GM23338 (cell line): ENCODE measurements around the gene ABCC9. TPM values are rescaled to one million over a fixed set of nuclear protein-coding genes. Genes with fewer than 3 reads are reported as not detected.

Experiments used
- ATAC-seq: fragments of 200-7000 bp; cut with Tn5 transposase; 3 replicates; pipeline ENCODE4 v1.9.1; 2020
- DNase-seq: peaks from one replicate; pipeline ENCODE4 v3.0.0-alpha.2; 2015; ENCODE audit warnings: low spot score
- H2AFZ ChIP-seq: fragments of 200-600 bp; sonication (generic); 2 replicates; pipeline ENCODE4 v1.8.0; 2016; ENCODE audit warnings: antibody characterized with exemption, mild to moderate bottlenecking, moderate library complexity
- H3F3A ChIP-seq: fragments of 200-600 bp; sonication (generic); replicated peaks from 2 replicates; pipeline ENCODE4 v1.8.0; 2017; ENCODE audit warnings: antibody characterized with exemption, mixed run types, low read depth
- H3K27ac ChIP-seq: fragments of 200-600 bp; sonication (generic); 2 replicates; pipeline ENCODE4 v1.6.1; 2016; ENCODE audit warnings: low read depth
- H3K27me3 ChIP-seq: fragments of 200-600 bp; sonication (generic); 2 replicates; pipeline ENCODE4 v1.8.0; 2016; ENCODE audit warnings: mild to moderate bottlenecking, mixed run types, moderate library complexity; ENCODE audit not compliant: insufficient read depth
- H3K36me3 ChIP-seq: fragments of 200-600 bp; sonication (generic); 2 replicates; pipeline ENCODE4 v1.8.0; 2016; ENCODE audit warnings: mild to moderate bottlenecking; ENCODE audit not compliant: insufficient read depth
- H3K4me1 ChIP-seq: fragments of 200-600 bp; sonication (generic); 2 replicates; pipeline ENCODE4 v1.8.0; 2016; ENCODE audit warnings: mild to moderate bottlenecking, moderate library complexity; ENCODE audit not compliant: insufficient read depth
- H3K4me2 ChIP-seq: fragments of 200-600 bp; sonication (generic); 2 replicates; pipeline ENCODE4 v1.7.1; 2017; ENCODE audit warnings: mixed run types
- H3K4me3 ChIP-seq: fragments of 200-600 bp; sonication (generic); 2 replicates; pipeline ENCODE4 v1.6.1; 2016; ENCODE audit warnings: mixed run types
- H3K79me2 ChIP-seq: fragments of 200-600 bp; sonication (generic); replicated peaks from 2 replicates; pipeline ENCODE4 v1.8.0; 2017; ENCODE audit warnings: mild to moderate bottlenecking; ENCODE audit not compliant: insufficient read depth
- H3K9me2 ChIP-seq: fragments of 200-600 bp; sonication (generic); 2 replicates; pipeline ENCODE4 v1.8.0; 2017; ENCODE audit not compliant: insufficient read depth
- H4K20me1 ChIP-seq: fragments of 200-600 bp; sonication (generic); replicated peaks from 2 replicates; pipeline ENCODE4 v1.8.0; 2017; ENCODE audit warnings: mild to moderate bottlenecking; ENCODE audit not compliant: insufficient read depth
- H3K27ac Mint-ChIP-seq: 2 replicates; pipeline ENCODE4 v1.8.0; 2020; ENCODE audit warnings: inconsistent platforms, mild to moderate bottlenecking, moderate library complexity, mixed read lengths
- H3K27me3 Mint-ChIP-seq: 3 replicates; pipeline ENCODE4 v1.8.0; 2022; ENCODE audit warnings: low read depth, mild to moderate bottlenecking, moderate library complexity, mixed read lengths, inconsistent platforms; ENCODE audit not compliant: insufficient read depth, poor library complexity
- H3K36me3 Mint-ChIP-seq: 3 replicates; pipeline ENCODE4 v1.8.0; 2021; ENCODE audit warnings: low read depth, mild to moderate bottlenecking, inconsistent platforms, moderate library complexity, mixed read lengths
- H3K4me1 Mint-ChIP-seq: 3 replicates; pipeline ENCODE4 v1.8.0; 2020; ENCODE audit warnings: mild to moderate bottlenecking, inconsistent platforms, mixed read lengths
- H3K4me3 Mint-ChIP-seq: 3 replicates; pipeline ENCODE4 v1.8.0; 2021; ENCODE audit warnings: moderate library complexity, mild to moderate bottlenecking, inconsistent platforms, mixed read lengths
- H3K9me3 Mint-ChIP-seq: 3 replicates; pipeline ENCODE4 v1.8.0; 2020; ENCODE audit warnings: moderate library complexity, mild to moderate bottlenecking, inconsistent platforms, mixed read lengths
- CREB1 ChIP-seq: fragments of 250-450 bp; sonication (Bioruptor Pico); IDR thresholded peaks from 2 replicates; pipeline ENCODE4 v1.5.0; 2020; ENCODE audit warnings: low read depth, mild to moderate bottlenecking, moderate library complexity
- CTCF ChIP-seq, 2 experiments: fragments of 200-600 bp in 1 of 2; sonication (generic) in 1 of 2; conservative IDR thresholded peaks; 2 replicates each; pipeline versions ENCODE4 v1.5.1 to v1.6.1; 2016 to 2017; ENCODE audit warnings: antibody characterized with exemption in 2 of 2, low read depth in 2 of 2, mild to moderate bottlenecking in 2 of 2, moderate library complexity in 1 of 2
- ETS1 ChIP-seq: IDR thresholded peaks from 2 replicates; pipeline ENCODE4 v1.6.1; 2016; ENCODE audit warnings: antibody characterized with exemption
- EZH2 ChIP-seq: fragments of 200-600 bp; sonication (generic); IDR thresholded peaks from one replicate; pipeline ENCODE4 v1.8.0; 2017; ENCODE audit warnings: antibody characterized with exemption, mild to moderate bottlenecking, low read depth; ENCODE audit not compliant: unreplicated experiment
- EZH2phosphoT487 ChIP-seq: fragments of 200-600 bp; sonication (generic); IDR thresholded peaks from one replicate; pipeline ENCODE4 v1.8.1; 2018; ENCODE audit warnings: antibody characterized with exemption; ENCODE audit not compliant: unreplicated experiment
- JUNB ChIP-seq: IDR thresholded peaks from one replicate; pipeline ENCODE4 v1.6.1; 2016; ENCODE audit warnings: antibody characterized with exemption; ENCODE audit not compliant: unreplicated experiment
- NANOG ChIP-seq: IDR thresholded peaks from 2 replicates; pipeline ENCODE4 v1.6.1; 2016; ENCODE audit warnings: antibody characterized with exemption, borderline replicate concordance
- POLR2AphosphoS5 ChIP-seq: IDR thresholded peaks from 2 replicates; pipeline ENCODE4 v1.6.1; 2016; ENCODE audit warnings: antibody characterized with exemption, low read depth
- REST ChIP-seq: IDR thresholded peaks from one replicate; pipeline ENCODE4 v1.6.1; 2018; ENCODE audit warnings: antibody characterized with exemption; ENCODE audit not compliant: unreplicated experiment
- STAT1 ChIP-seq: IDR thresholded peaks from one replicate; pipeline ENCODE4 v1.6.1; 2016; ENCODE audit warnings: antibody characterized with exemption; ENCODE audit not compliant: unreplicated experiment
- ZNF114 ChIP-seq: fragments of 250-450 bp; sonication (Bioruptor Pico); IDR thresholded peaks from 2 replicates; pipeline ENCODE4 v1.5.0; 2020; ENCODE audit warnings: mild to moderate bottlenecking, moderate library complexity
- ZNF331 ChIP-seq: fragments of 250-450 bp; sonication (Bioruptor Pico); IDR thresholded peaks from 2 replicates; pipeline ENCODE4 v1.5.0; 2020; ENCODE audit warnings: low read depth, mild to moderate bottlenecking, moderate library complexity
- ZNF462 ChIP-seq: fragments of 250-450 bp; sonication (Bioruptor Pico); IDR thresholded peaks from 2 replicates; pipeline ENCODE4 v1.5.0; 2020; ENCODE audit warnings: mild to moderate bottlenecking, moderate library complexity
- polyA plus RNA-seq: library from polyadenylated mRNA; unstranded; fragments of >200 nt; fragmentation: Nextera tagmentation; extraction: Ambion mirVana; gene quantifications from 2 replicates; pipeline ENCODE4 v1.2.1, GENCODE V29; 2016
- total RNA-seq: library from RNA; depleted of rRNA; stranded (reverse); fragments of >200 nt; shearing (Covaris generic); gene quantifications from 2 replicates; pipeline ENCODE4 v1.2.3, GENCODE V29; 2014

ABCC9 gene
- total and polyA plus RNA-seq, 2 experiments from 2014 or later: not detected

- Histone ChIP-seq H3K9me2 (no peaks in the 10 kb centered on the region), H4K20me1 (no peaks in the 10 kb centered on the region), H3K79me2 (no peaks in the 10 kb centered on the region), H2AFZ (no peak overlapping the region), H3K4me2 (no peak overlapping the region), H3K27ac (no peak overlapping the region), H3K4me1 (no peaks in the 10 kb centered on the region), H3K4me3 (no peak overlapping the region), H3K27me3 (no peaks in the 10 kb centered on the region), H3F3A (no peaks in the 10 kb centered on the region), H3K36me3 (no peaks in the 10 kb centered on the region)
- no peaks in the 10 kb centered on the region for H3K9me3 Mint-ChIP-seq
- no peak overlapping the region for H3K27ac Mint-ChIP-seq
- H3K36me3 Mint-ChIP-seq: no peaks in the 10 kb centered on the region
- H3K4me1 Mint-ChIP-seq: no peaks in the 10 kb centered on the region
- H3K27me3 Mint-ChIP-seq: no peaks in the 10 kb centered on the region
- DNase-seq: no peak
- H3K4me3 Mint-ChIP-seq: no peak overlapping the region
- TF ChIP-seq JUNB: no peak
- TF ChIP-seq REST: no peak
- no peak for TF ChIP-seq EZH2
- TF ChIP-seq EZH2phosphoT487: no peak
- TF ChIP-seq CTCF (conservative IDR thresholded peaks at IDR 0.05; ENCODE audit: low read depth in 2 of 2): no peak
- TF ChIP-seq CREB1 (CRISPR knock-in tag): no peak
- no peak for TF ChIP-seq ZNF331 (CRISPR knock-in tag)
- TF ChIP-seq STAT1: no peak
- TF ChIP-seq ZNF114 (CRISPR knock-in tag): no peak
- no peak for TF ChIP-seq NANOG
- no peak for TF ChIP-seq ETS1
- TF ChIP-seq ZNF462: no peak
- TF ChIP-seq POLR2AphosphoS5: no peak
- no peak for ATAC-seq
These were observed 58.6 kb downstream of the ABCC9 start for GRCh38 chr12:21882635-21883034.
